Liver (tissue), 9 donors: ENCODE measurements around the gene UGT1A6. TPM values are rescaled to one million over a fixed set of nuclear protein-coding genes. Genes with fewer than 3 reads are reported as not detected.

Experiments
- DNase-seq: peaks from one replicate; pipeline ENCODE4 v3.0.0-alpha.2; 2017; ENCODE audit warnings: low spot score
- H3K27ac ChIP-seq, 2 donors: one replicate each; pipeline ENCODE4 v1.7.0; 2013; ENCODE audit warnings: inconsistent platforms in 2 of 2, low read length in 2 of 2, control low read depth in 1 of 2, low read depth in 1 of 2, mild to moderate bottlenecking in 1 of 2
- H3K27me3 ChIP-seq, 4 donors: one replicate each; pipeline versions ENCODE4 v1.6.1 to v1.7.0; 2013; ENCODE audit warnings: low read length in 3 of 4, inconsistent platforms in 1 of 4, mild to moderate bottlenecking in 1 of 4, moderate library complexity in 1 of 4; ENCODE audit not compliant: control insufficient read depth in 4 of 4, insufficient read depth in 4 of 4
- H3K36me3 ChIP-seq, 4 donors: one replicate each; pipeline versions ENCODE4 v1.6.1 to v1.7.0; 2013; ENCODE audit warnings: low read length in 3 of 4, mild to moderate bottlenecking in 3 of 4, low read depth in 1 of 4, moderate library complexity in 1 of 4; ENCODE audit not compliant: control insufficient read depth in 4 of 4, insufficient read depth in 3 of 4
- H3K4me1 ChIP-seq, 4 donors: one replicate each; pipeline versions ENCODE4 v1.6.1 to v1.7.0; 2013; ENCODE audit warnings: low read length in 3 of 4, mild to moderate bottlenecking in 3 of 4, moderate library complexity in 1 of 4; ENCODE audit not compliant: control insufficient read depth in 4 of 4, insufficient read depth in 4 of 4
- H3K4me3 ChIP-seq, 3 donors: one replicate each; pipeline versions ENCODE4 v1.6.1 to v1.7.0; 2013; ENCODE audit warnings: low read length in 3 of 3, control low read depth in 1 of 3, low read depth in 1 of 3, mild to moderate bottlenecking in 1 of 3
- H3K9ac ChIP-seq, 2 donors: one replicate each; pipeline ENCODE4 v1.7.0; 2013; ENCODE audit warnings: low read length in 2 of 2, mild to moderate bottlenecking in 2 of 2, moderate library complexity in 2 of 2, control low read depth in 1 of 2, low read depth in 1 of 2
- H3K9me3 ChIP-seq, 4 donors: one replicate each; pipeline versions ENCODE4 v1.6.1 to v1.7.0; 2013; ENCODE audit warnings: low read length in 3 of 4; ENCODE audit not compliant: control insufficient read depth in 4 of 4
- FOXA2 ChIP-seq: IDR thresholded peaks from 2 replicates; pipeline ENCODE4 v1.6.1; 2016; ENCODE audit warnings: antibody characterized with exemption
- GABPA ChIP-seq, 2 donors: IDR thresholded peaks in 1 of 2; conservative IDR thresholded peaks in 1 of 2; 2 replicates each; pipeline ENCODE4 v1.6.1; 2016; ENCODE audit warnings: antibody characterized with exemption in 2 of 2, mild to moderate bottlenecking in 1 of 2, moderate library complexity in 1 of 2
- HNF4A ChIP-seq, 2 donors: conservative IDR thresholded peaks; 2 replicates each; pipeline ENCODE4 v1.6.1; 2016; ENCODE audit warnings: antibody characterized with exemption in 2 of 2, mild to moderate bottlenecking in 2 of 2
- HNF4G ChIP-seq: IDR thresholded peaks from 2 replicates; pipeline ENCODE4 v1.6.1; 2016; ENCODE audit warnings: antibody characterized with exemption
- JUND ChIP-seq, 2 donors: IDR thresholded peaks; 2 replicates each; pipeline ENCODE4 v1.6.1; 2016; ENCODE audit warnings: antibody characterized with exemption in 2 of 2
- NR2F2 ChIP-seq: IDR thresholded peaks from 2 replicates; pipeline ENCODE4 v1.6.1; 2016; ENCODE audit warnings: antibody characterized with exemption
- RAD21 ChIP-seq, 2 donors: IDR thresholded peaks; 2 replicates each; pipeline ENCODE4 v1.6.1; 2016; ENCODE audit warnings: antibody characterized with exemption in 2 of 2, mild to moderate bottlenecking in 2 of 2
- RXRA ChIP-seq, 2 donors: IDR thresholded peaks; 2 replicates each; pipeline ENCODE4 v1.6.1; 2017 to 2018; ENCODE audit warnings: antibody characterized with exemption in 2 of 2, mild to moderate bottlenecking in 1 of 2
- SP1 ChIP-seq: IDR thresholded peaks from 2 replicates; pipeline ENCODE4 v1.6.1; 2018; ENCODE audit warnings: antibody characterized with exemption, mild to moderate bottlenecking
- TAF1 ChIP-seq: conservative IDR thresholded peaks from 2 replicates; pipeline ENCODE4 v1.6.1; 2016; ENCODE audit warnings: antibody characterized with exemption, mild to moderate bottlenecking
- YY1 ChIP-seq: IDR thresholded peaks from 2 replicates; pipeline ENCODE4 v1.6.1; 2016; ENCODE audit warnings: antibody characterized with exemption, mild to moderate bottlenecking
- WGBS: extraction: QIAGEN DNeasy Blood & Tissue Kit; methylation state at CpG from one replicate; pipeline ENCODE4 v1.1.7; 2013; 5-methylcytosine and 5-hydroxymethylcytosine counted together
- polyA plus RNA-seq, 2 donors: library from polyadenylated mRNA; stranded (reverse) in 1 of 2; unstranded in 1 of 2; fragments of 200-250 nt in 1 of 2; fragments of >200 nt in 1 of 2; fragmentation: Nextera tagmentation in 1 of 2; extraction: Ambion mirVana in 1 of 2; gene quantifications; one replicate each; pipeline versions ENCODE4 v1.2.1 to v1.2.3, GENCODE V29; 2013 to 2015
- total RNA-seq, 2 donors: library from RNA; depleted of rRNA; stranded (reverse); fragments of >200 nt; gene quantifications; one replicate each; pipeline ENCODE4 v1.2.3, GENCODE V29; 2014
- TF ChIP-seq, protein P1 (sequence below): IDR thresholded peaks from 2 replicates; pipeline ENCODE4 v1.6.1; 2016; ENCODE audit warnings: antibody characterized with exemption
- TF ChIP-seq, protein P2 (sequence below): IDR thresholded peaks from 2 replicates; pipeline ENCODE4 v1.6.1; 2016; ENCODE audit warnings: antibody characterized with exemption
- TF ChIP-seq, protein P3 (sequence below): fragments of 150-350 bp; IDR thresholded peaks from 2 replicates; pipeline ENCODE4 v1.5.1; 2017; ENCODE audit warnings: improper control_type of control experiment, low read depth, low read length; ENCODE audit not compliant: missing input control
- TF ChIP-seq, protein P4 (sequence below): IDR thresholded peaks from 2 replicates; pipeline ENCODE4 v1.6.1; 2016; ENCODE audit warnings: antibody characterized with exemption, mild to moderate bottlenecking
- TF ChIP-seq, protein P5 (sequence below): IDR thresholded peaks from 2 replicates; pipeline ENCODE4 v1.6.1; 2016; ENCODE audit warnings: antibody characterized with exemption
- donor health status: healthy.
- donor health status: healthy.
- donor health status: healthy.
- donor health status: healthy.
- donor health status: healthy.

Gene UGT1A6
- total and polyA plus RNA-seq, 4 donors: 33.4 to 103 (median 46.5) TPM; not detected in 1

DNA sequence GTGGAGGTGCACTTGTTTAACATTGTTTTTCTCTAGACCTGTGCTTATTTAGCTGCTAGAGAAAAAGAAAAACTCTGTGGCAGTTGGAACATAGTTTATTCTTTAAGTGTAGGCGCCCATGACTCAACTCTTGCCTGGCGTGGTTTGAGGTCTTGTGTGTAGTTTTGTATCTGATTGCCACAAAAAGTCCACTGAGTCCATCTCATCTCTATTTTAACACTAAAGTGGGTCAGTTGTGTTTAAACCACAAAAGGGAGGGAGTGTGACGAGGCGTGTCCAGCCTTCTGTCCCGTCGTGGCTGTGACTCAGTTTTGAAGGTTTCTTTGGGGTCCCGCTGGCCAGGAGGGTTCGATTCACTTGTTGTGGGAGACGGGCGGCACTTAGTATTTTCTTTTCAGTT lies 36.2 kb upstream of the UGT1A6 start:
- H3K9me3 ChIP-seq: no peaks in the 10 kb centered on the region
- DNase-seq: no peak
- H3K4me3 ChIP-seq: no peak overlapping the region
- no peaks in the 10 kb centered on the region for H3K27me3 ChIP-seq
- no peaks in the 10 kb centered on the region for H3K36me3 ChIP-seq
- WGBS: 91% methylated on average over 10 of the region's 10 CpGs
- no peak for TF ChIP-seq HNF4G
- no peak for TF ChIP-seq GABPA (IDR thresholded peaks at IDR 0.05 in 1 of 2, conservative IDR thresholded peaks at IDR 0.05 in 1 of 2)
- no peak for TF ChIP-seq SP1
- no peak for TF ChIP-seq YY1
- no peak for TF ChIP-seq RXRA (IDR thresholded peaks at IDR 0.05)
- TF ChIP-seq TAF1: no peak
- TF ChIP-seq NR2F2: no peak
- TF ChIP-seq RAD21 (IDR thresholded peaks at IDR 0.05): no peak
- H3K9ac ChIP-seq: no peak overlapping the region
- H3K27ac ChIP-seq: no peak overlapping the region
- H3K4me1 ChIP-seq: peaks cover 0 to 21% (median 14%) of the 10 kb centered on the region in 4 donors

DNA sequence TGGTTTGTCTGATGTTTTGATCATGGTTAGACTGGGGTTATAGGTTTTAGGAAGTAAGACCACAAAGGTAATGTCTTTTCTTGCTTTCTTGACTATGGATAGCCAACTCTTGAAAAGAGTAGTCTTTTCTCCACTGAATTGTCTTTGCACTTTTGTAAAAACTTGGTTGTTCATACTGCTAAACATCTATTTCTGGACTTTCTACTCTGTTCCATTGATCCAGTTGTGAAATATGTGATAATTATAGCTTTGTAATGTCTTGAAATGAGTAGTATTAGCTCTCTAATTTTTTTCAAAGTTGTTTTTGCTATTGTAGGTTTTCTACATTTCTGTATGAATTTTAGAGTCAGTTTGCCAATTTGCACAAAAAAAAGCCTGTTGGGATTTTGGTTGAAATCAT lies 34.1 kb upstream of the UGT1A6 start:
- TF ChIP-seq, protein P1, sequence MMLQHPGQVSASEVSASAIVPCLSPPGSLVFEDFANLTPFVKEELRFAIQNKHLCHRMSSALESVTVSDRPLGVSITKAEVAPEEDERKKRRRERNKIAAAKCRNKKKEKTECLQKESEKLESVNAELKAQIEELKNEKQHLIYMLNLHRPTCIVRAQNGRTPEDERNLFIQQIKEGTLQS: no peak
- TF ChIP-seq, protein P2, sequence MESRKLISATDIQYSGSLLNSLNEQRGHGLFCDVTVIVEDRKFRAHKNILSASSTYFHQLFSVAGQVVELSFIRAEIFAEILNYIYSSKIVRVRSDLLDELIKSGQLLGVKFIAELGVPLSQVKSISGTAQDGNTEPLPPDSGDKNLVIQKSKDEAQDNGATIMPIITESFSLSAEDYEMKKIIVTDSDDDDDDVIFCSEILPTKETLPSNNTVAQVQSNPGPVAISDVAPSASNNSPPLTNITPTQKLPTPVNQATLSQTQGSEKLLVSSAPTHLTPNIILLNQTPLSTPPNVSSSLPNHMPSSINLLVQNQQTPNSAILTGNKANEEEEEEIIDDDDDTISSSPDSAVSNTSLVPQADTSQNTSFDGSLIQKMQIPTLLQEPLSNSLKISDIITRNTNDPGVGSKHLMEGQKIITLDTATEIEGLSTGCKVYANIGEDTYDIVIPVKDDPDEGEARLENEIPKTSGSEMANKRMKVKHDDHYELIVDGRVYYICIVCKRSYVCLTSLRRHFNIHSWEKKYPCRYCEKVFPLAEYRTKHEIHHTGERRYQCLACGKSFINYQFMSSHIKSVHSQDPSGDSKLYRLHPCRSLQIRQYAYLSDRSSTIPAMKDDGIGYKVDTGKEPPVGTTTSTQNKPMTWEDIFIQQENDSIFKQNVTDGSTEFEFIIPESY: peak; percentile 19
- TF ChIP-seq HNF4G (peak; percentile 68), HNF4A (conservative IDR thresholded peaks at IDR 0.05) (peak; percentile 93 to 94), JUND (IDR thresholded peaks at IDR 0.05) (no peak), NR2F2 (no peak), RXRA (IDR thresholded peaks at IDR 0.05) (no peak), SP1 (peak; percentile 52), FOXA2 (no peak), GABPA (IDR thresholded peaks at IDR 0.05 in 1 of 2, conservative IDR thresholded peaks at IDR 0.05 in 1 of 2) (no peak)
- TF ChIP-seq, protein P3, sequence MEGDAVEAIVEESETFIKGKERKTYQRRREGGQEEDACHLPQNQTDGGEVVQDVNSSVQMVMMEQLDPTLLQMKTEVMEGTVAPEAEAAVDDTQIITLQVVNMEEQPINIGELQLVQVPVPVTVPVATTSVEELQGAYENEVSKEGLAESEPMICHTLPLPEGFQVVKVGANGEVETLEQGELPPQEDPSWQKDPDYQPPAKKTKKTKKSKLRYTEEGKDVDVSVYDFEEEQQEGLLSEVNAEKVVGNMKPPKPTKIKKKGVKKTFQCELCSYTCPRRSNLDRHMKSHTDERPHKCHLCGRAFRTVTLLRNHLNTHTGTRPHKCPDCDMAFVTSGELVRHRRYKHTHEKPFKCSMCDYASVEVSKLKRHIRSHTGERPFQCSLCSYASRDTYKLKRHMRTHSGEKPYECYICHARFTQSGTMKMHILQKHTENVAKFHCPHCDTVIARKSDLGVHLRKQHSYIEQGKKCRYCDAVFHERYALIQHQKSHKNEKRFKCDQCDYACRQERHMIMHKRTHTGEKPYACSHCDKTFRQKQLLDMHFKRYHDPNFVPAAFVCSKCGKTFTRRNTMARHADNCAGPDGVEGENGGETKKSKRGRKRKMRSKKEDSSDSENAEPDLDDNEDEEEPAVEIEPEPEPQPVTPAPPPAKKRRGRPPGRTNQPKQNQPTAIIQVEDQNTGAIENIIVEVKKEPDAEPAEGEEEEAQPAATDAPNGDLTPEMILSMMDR: no peak
- TF ChIP-seq, protein P4, sequence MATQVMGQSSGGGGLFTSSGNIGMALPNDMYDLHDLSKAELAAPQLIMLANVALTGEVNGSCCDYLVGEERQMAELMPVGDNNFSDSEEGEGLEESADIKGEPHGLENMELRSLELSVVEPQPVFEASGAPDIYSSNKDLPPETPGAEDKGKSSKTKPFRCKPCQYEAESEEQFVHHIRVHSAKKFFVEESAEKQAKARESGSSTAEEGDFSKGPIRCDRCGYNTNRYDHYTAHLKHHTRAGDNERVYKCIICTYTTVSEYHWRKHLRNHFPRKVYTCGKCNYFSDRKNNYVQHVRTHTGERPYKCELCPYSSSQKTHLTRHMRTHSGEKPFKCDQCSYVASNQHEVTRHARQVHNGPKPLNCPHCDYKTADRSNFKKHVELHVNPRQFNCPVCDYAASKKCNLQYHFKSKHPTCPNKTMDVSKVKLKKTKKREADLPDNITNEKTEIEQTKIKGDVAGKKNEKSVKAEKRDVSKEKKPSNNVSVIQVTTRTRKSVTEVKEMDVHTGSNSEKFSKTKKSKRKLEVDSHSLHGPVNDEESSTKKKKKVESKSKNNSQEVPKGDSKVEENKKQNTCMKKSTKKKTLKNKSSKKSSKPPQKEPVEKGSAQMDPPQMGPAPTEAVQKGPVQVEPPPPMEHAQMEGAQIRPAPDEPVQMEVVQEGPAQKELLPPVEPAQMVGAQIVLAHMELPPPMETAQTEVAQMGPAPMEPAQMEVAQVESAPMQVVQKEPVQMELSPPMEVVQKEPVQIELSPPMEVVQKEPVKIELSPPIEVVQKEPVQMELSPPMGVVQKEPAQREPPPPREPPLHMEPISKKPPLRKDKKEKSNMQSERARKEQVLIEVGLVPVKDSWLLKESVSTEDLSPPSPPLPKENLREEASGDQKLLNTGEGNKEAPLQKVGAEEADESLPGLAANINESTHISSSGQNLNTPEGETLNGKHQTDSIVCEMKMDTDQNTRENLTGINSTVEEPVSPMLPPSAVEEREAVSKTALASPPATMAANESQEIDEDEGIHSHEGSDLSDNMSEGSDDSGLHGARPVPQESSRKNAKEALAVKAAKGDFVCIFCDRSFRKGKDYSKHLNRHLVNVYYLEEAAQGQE: no peak
- TF ChIP-seq, protein P5, sequence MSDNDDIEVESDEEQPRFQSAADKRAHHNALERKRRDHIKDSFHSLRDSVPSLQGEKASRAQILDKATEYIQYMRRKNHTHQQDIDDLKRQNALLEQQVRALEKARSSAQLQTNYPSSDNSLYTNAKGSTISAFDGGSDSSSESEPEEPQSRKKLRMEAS: no peak
- no peak overlapping the region for H3K4me3 ChIP-seq
- no peaks in the 10 kb centered on the region for H3K9me3 ChIP-seq

More for the DNA sequence above, 34.1 kb upstream of the UGT1A6 start:
- Histone ChIP-seq H3K9ac (no peak overlapping the region), H3K4me1 (peaks cover 0 to 27% (median 14%) of the 10 kb centered on the region in 4 donors), H3K36me3 (no peaks in the 10 kb centered on the region), H3K27me3 (no peaks in the 10 kb centered on the region), H3K27ac (no peak overlapping the region)
- DNase-seq: no peak
